Upper lobe of right lung (tissue), 1 donor: ENCODE results near the gene PGAM1. TPM values are rescaled to one million over a fixed set of nuclear protein-coding genes. Genes with fewer than 3 reads are reported as not detected.
"Not testable (repeated sequence)": the region's sequence is repeated elsewhere in the genome, so short reads cannot be mapped to it uniquely, and the experiment has no call there.

Experiments used
- ATAC-seq: fragments of 200-7000 bp; cut with Tn5 transposase; one replicate; pipeline ENCODE4 v1.9.1; 2020; ENCODE audit warnings: mild to moderate bottlenecking, moderate library complexity
- DNase-seq: peaks from one replicate; pipeline ENCODE4 v3.0.0-alpha.2; 2020
- H3K27ac ChIP-seq: fragments of 200-600 bp; one replicate; pipeline ENCODE4 v1.8.0; 2022
- H3K27me3 ChIP-seq: fragments of 200-600 bp; one replicate; pipeline ENCODE4 v1.8.0; 2022; ENCODE audit warnings: mild to moderate bottlenecking
- H3K36me3 ChIP-seq: fragments of 200-600 bp; one replicate; pipeline ENCODE4 v1.8.0; 2022
- H3K4me1 ChIP-seq: fragments of 200-600 bp; one replicate; pipeline ENCODE4 v1.8.0; 2022
- H3K4me3 ChIP-seq: fragments of 200-600 bp; one replicate; pipeline ENCODE4 v1.8.0; 2022; ENCODE audit warnings: mild to moderate bottlenecking
- H3K9me3 ChIP-seq: fragments of 200-600 bp; one replicate; pipeline ENCODE4 v1.8.0; 2022
- intact Hi-C: fragments of 100-400 bp; cut with DNase I; formaldehyde crosslinking; loops from one replicate; pipeline ENCODE4 v1.11.0; 2022
- total RNA-seq: library from RNA; stranded (reverse); fragmentation: NEBNext Ultra II Directional; extraction: Animal tissue kit (Norgen Biotek cat#: 25700); gene quantifications from one replicate; pipeline ENCODE4 v1.2.1, GENCODE V29; 2021
- TF ChIP-seq, protein P1 (sequence below): fragments of 200-600 bp; IDR thresholded peaks from one replicate; pipeline ENCODE4 v1.8.0; 2022; ENCODE audit warnings: antibody characterized with exemption
- donor health status: DM: no; HTN: yes; CAD: no; lungs with severe emphysema.

PGAM1 gene
- total RNA-seq, 1 donor from 2014 or later: 139 TPM

DNA sequence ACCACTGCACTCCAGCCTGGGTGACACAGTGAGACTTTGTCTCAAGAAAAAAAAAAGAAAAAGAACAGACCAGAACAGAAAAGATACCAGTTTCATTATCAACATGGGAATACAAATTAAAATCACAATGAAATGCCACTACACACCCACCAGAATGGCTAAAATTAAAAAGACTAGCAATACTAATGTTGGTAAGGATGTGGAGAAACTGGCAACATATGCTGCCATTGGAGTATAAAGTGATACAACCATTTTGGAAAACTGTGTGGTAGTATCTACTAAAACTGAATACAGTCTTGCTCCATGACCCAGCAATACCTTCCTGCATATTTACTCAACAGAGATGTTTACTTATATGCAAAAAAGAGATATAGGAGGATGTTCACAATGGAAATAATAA, 21.9 kb upstream of the PGAM1 start:
- Histone ChIP-seq H3K4me1 (peaks cover 23% of the 10 kb centered on the region), H3K27me3 (no peaks in the 10 kb centered on the region), H3K36me3 (no peaks in the 10 kb centered on the region), H3K9me3 (no peaks in the 10 kb centered on the region), H3K27ac (no peak overlapping the region), H3K4me3 (no peak overlapping the region)
- TF ChIP-seq, protein P1, sequence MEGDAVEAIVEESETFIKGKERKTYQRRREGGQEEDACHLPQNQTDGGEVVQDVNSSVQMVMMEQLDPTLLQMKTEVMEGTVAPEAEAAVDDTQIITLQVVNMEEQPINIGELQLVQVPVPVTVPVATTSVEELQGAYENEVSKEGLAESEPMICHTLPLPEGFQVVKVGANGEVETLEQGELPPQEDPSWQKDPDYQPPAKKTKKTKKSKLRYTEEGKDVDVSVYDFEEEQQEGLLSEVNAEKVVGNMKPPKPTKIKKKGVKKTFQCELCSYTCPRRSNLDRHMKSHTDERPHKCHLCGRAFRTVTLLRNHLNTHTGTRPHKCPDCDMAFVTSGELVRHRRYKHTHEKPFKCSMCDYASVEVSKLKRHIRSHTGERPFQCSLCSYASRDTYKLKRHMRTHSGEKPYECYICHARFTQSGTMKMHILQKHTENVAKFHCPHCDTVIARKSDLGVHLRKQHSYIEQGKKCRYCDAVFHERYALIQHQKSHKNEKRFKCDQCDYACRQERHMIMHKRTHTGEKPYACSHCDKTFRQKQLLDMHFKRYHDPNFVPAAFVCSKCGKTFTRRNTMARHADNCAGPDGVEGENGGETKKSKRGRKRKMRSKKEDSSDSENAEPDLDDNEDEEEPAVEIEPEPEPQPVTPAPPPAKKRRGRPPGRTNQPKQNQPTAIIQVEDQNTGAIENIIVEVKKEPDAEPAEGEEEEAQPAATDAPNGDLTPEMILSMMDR: no peak
- DNase-seq (no peak), ATAC-seq (no peak)
- intact Hi-C loops: no loop called here

DNA sequence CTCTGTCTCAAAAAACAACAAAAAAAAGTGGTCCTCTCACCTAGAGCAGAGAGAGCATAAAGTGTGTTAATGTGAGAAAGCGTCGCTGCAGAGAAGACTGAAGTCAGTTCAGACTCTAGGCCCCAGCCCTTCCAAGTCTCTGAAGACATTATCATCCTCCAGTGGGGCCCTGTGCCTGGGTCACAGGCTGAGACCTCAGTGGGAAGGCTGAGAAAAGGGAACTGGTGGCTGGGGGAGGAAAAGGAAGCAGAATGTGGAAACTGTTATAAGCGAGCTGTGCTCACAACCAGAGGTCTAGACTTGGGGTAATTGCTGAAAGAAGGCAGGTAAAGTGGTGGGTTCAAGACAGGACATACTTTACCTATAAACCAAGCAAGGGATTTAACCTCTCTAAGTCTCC, 19.9 kb upstream of the PGAM1 start:
- ATAC-seq: peak; percentile 55
- TF ChIP-seq, protein P1: no peak
- no peaks in the 10 kb centered on the region for H3K9me3 ChIP-seq
- no peak overlapping the region for H3K4me3 ChIP-seq
- no peaks in the 10 kb centered on the region for H3K27me3 ChIP-seq
- H3K36me3 ChIP-seq: no peaks in the 10 kb centered on the region
- no peak for DNase-seq
- H3K4me1 ChIP-seq: peaks cover 10% of the 10 kb centered on the region
- intact Hi-C loops: no loop called here
- H3K27ac ChIP-seq: peak overlapping the region; percentile 55

DNA sequence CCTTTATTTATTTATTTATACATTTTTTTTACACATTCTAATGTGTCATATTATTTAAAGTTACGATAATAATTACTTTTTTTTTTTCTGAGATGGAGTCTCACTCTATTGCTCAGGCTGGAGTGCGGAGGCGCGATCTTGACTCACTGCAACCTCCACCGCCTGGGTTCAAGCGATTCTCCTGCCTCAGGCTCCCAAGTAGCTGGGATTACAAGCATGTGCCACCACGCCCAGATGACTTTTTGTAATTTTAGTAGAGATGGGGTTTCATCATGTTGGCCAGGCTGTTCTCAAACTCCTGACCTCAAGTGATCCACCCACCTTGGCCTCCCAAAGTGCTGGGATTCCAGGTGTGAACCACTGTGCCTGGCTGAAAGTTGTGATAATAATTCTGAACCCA, 19.5 kb upstream of the PGAM1 start:
- H3K9me3 ChIP-seq, ATAC-seq, H3K4me3 ChIP-seq, intact Hi-C loops, H3K4me1 ChIP-seq, H3K36me3 ChIP-seq, H3K27me3 ChIP-seq, DNase-seq: not testable (repeated sequence)
- H3K27ac ChIP-seq: peak overlapping the region; percentile 55

DNA sequence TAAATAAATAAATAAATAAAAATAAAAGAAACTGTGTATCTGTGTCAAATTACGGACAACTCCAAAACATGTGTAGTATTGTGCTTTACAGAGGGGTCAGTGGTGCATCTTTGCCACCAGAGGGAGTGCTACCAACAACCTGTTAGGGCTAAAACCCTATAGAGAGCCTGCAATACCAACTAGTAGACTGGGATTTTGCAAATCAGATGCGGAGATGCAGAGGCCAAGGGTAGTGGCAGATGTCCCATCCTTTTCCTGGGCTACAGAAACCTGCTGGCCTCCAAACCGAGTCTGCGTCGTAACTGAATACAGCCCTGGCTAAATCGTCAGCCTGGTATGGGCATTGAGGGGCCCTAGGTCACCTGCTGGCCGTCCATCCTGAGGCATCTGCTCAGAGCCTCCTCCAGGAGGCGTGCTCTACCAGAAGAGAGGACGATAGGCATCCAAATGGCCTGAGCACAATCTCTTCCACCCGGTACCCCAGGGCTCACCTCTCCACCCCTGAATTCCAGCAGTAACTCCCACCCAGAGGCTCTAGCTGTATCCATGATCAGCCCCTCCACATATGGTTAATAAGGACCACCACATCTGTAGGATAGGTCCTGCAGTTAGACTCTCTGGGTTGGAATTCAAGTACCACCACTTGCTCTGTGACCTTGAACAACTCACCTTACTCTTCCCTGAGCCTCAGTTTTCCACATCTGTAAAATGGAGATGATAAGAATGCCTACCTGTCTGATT, 18.6 kb upstream of the PGAM1 start:
- intact Hi-C loops: no loop called here
- Histone ChIP-seq H3K36me3 (no peaks in the 10 kb centered on the region), H3K4me1 (peaks cover 10% of the 10 kb centered on the region), H3K4me3 (no peak overlapping the region), H3K9me3 (no peaks in the 10 kb centered on the region), H3K27ac (peak overlapping the region; percentile 55), H3K27me3 (no peaks in the 10 kb centered on the region)
- peak; percentile 92 for ATAC-seq
- DNase-seq: peak; percentile 79
- TF ChIP-seq, protein P1: peak; percentile 83

DNA sequence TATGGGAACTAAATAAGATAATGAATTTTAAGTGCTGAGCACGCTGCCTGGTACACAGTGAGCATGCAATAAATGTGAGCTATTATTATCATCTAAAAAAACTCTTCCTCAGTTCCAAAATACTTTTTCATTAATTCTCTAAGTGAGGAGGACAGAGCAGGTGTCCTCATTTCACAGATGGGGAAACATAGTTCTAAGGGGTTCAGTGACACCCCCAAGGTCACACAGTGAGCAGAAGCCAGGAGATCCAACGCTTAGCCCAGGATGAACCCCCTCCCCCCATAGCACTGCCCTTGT, 18.1 kb upstream of the PGAM1 start:
- Histone ChIP-seq H3K4me3 (no peak overlapping the region), H3K4me1 (peaks cover 10% of the 10 kb centered on the region), H3K9me3 (no peaks in the 10 kb centered on the region), H3K27me3 (no peaks in the 10 kb centered on the region), H3K27ac (peak overlapping the region; percentile 42), H3K36me3 (no peaks in the 10 kb centered on the region)
- DNase-seq (no peak), ATAC-seq (no peak)
- TF ChIP-seq, protein P1: no peak
- intact Hi-C loops: no loop called here

DNA sequence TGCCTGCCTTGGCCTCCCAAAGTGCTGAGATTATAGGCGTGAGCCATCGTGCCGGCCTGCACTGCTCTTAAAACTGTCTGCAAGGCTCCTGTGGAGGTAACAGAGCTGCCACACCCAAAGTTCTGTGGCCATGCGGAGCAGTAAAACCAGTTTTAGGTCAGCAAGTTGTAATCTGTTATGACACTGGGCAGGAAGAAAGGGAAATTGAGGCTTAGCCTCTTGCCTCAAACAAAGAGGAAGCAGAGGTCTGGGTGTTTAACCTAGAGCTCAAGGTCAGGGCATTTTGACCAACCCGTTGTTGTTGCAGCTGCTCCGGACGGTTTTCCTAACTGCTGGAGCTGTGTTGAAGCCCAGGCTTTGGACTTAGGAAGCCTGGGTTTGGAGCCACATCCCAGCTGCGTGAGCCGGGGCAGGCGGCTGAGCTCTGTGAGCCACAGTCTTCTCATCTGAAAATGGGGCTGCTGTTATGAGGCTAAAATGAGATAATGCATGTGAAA, 17.4 kb upstream of the PGAM1 start:
- DNase-seq (no peak), ATAC-seq (peak; percentile 41)
- no peaks in the 10 kb centered on the region for H3K9me3 ChIP-seq
- no peaks in the 10 kb centered on the region for H3K36me3 ChIP-seq
- no peaks in the 10 kb centered on the region for H3K27me3 ChIP-seq
- H3K4me3 ChIP-seq: no peak overlapping the region
- intact Hi-C loops: no loop called here
- TF ChIP-seq, protein P1: no peak
- H3K27ac ChIP-seq: peak overlapping the region; percentile 42
- H3K4me1 ChIP-seq: peaks cover 10% of the 10 kb centered on the region
